NCI-H526 treated with DMSO at 0.1 percent for 48 hours (cell line): Measurements from ENCODE around the gene FXYD4.

Experiments
- DNase-seq: peaks from one replicate; lab custom pipeline; 2025; lab: John Stamatoyannopoulos, UW

The FXYD4 gene

GRCh38 chr10:43344051-43344450 lies 27.4 kb upstream of the FXYD4 start:
- no peak for DNase-seq

GRCh38 chr10:43347997-43348396 lies 23.4 kb upstream of the FXYD4 start:
- no peak for DNase-seq

- peak; percentile 4 for DNase-seq
These were observed 22.7 kb upstream of the FXYD4 start for GRCh38 chr10:43348511-43349312.

- DNase-seq, result no peak
These were observed 21.3 kb upstream of the FXYD4 start for GRCh38 chr10:43350156-43350555.

GRCh38 chr10:43350686-43351085 lies 20.8 kb upstream of the FXYD4 start:
- DNase-seq, result no peak

GRCh38 chr10:43351301-43351700 lies 20.1 kb upstream of the FXYD4 start:
- no peak for DNase-seq

- no peak for DNase-seq
These were observed 18.5 kb upstream of the FXYD4 start for GRCh38 chr10:43352951-43353350.

- DNase-seq, result no peak
These were observed 17.7 kb upstream of the FXYD4 start for GRCh38 chr10:43353495-43354329.

GRCh38 chr10:43354330-43354635 lies 17.2 kb upstream of the FXYD4 start:
- DNase-seq, result no peak

- DNase-seq, result no peak
These were observed 16.5 kb upstream of the FXYD4 start for GRCh38 chr10:43354879-43355380.

GRCh38 chr10:43355749-43356371 lies 15.6 kb upstream of the FXYD4 start:
- DNase-seq, result no peak

GRCh38 chr10:43360086-43360485 lies 11.3 kb upstream of the FXYD4 start:
- DNase-seq, result no peak

- no peak for DNase-seq
These were observed 9.8 kb upstream of the FXYD4 start for GRCh38 chr10:43361547-43362190.

- DNase-seq, result peak; percentile 82
These were observed 9.1 kb upstream of the FXYD4 start for GRCh38 chr10:43362191-43362839.

GRCh38 chr10:43365001-43365400 lies 6.4 kb upstream of the FXYD4 start:
- DNase-seq, result no peak

GRCh38 chr10:43369921-43370320 lies 1.5 kb upstream of the FXYD4 start:
- DNase-seq, result no peak

- no peak for DNase-seq
These were observed 693 bp upstream of the FXYD4 start for GRCh38 chr10:43370671-43371215.

GRCh38 chr10:43372765-43373361 lies 1.4 kb downstream of the FXYD4 start:
- DNase-seq, result no peak

- DNase-seq, result no peak
These were observed 2.0 kb downstream of the FXYD4 start for GRCh38 chr10:43373461-43373860.

- no peak for DNase-seq
These were observed 2.8 kb downstream of the FXYD4 start for GRCh38 chr10:43374194-43374593.

- no peak for DNase-seq
These were observed 4.1 kb downstream of the FXYD4 start for GRCh38 chr10:43375401-43376020.
